Adrenal gland (tissue), 5 donors: ENCODE measurements around the gene RFWD3.

ENCODE experiments used
- CTCF ChIP-seq, 6 experiments: fragments of 450-650 bp in 4 of 6; fragments of 200-600 bp in 2 of 6; sonication (generic) in 1 of 6; IDR thresholded peaks; 1 replicate in 5 of 6; 2 replicates in 1 of 6; pipeline versions ENCODE4 v1.5.1 to v1.8.0; 2016 to 2021; ENCODE audit warnings: antibody characterized with exemption in 6 of 6, mild to moderate bottlenecking in 2 of 6, moderate library complexity in 1 of 6
- POLR2A ChIP-seq, 2 donors: fragments of 450-650 bp; IDR thresholded peaks; one replicate each; pipeline ENCODE4 v1.6.1; 2017; ENCODE audit warnings: antibody characterized with exemption in 2 of 2, mild to moderate bottlenecking in 2 of 2, moderate library complexity in 1 of 2
- donor health status: DM: no; HTN: no; CAD: no.

DNA sequence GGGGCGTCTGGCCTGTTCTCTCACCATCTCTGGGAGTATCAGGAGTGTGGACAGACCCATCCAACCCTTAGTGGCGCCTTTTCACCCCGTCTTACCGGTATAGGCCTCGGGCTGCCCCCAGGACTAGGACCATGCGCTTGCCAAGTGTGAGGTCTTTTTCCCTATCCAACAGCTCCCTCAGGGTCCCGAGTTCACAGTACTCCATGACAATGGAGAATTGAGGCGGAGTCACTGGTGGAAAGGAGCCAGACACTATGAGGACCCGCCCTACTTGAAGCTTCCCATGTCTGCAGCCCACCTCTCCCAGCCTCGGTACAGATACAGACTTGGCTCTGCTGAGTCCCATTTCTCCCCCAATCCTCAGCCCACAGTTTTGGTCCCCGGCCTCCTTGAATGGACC, 15.9 kb upstream of the RFWD3 start:
- TF ChIP-seq CTCF (IDR thresholded peaks at IDR 0.05) (no peak), POLR2A (IDR thresholded peaks at IDR 0.05) (no peak)
